ENCODE results near the gene SHC1. TPM values are rescaled to one million over a fixed set of nuclear protein-coding genes. Genes with fewer than 3 reads are reported as not detected.

SHC1 gene
- total and polyA plus RNA-seq, 2 experiments from 2014 or later: 66.8 to 80.3 TPM

DNA sequence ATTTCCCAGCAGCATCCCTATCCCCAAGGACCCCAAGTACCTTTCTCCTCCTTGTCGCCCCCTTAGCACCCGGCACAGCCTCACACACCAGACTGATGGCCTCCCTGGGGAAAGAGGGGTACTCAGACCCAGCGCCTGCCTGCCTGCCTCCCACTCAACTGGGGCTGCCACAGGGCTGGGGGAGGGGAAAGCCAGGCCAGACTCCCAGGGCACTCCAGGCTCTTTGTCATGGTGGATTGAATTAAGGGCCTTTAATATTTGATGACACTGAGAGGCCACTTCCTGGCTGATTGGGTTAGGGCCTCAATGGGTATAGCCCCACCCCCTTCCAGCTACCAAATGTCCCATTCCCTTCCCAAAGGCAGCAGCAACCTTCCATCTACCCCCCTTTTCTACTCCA is 1.8 kb downstream of the SHC1 start:
- peaks cover 12% of the 10 kb centered on the region for H3K36me3 ChIP-seq
- H3K27ac ChIP-seq: peak overlapping the region; percentile 3
- H3K9me3 ChIP-seq (ENCODE audit: low read depth): no peaks in the 10 kb centered on the region
- H3K4me3 ChIP-seq: no peak overlapping the region
- no peak for DNase-seq (ENCODE audit: low read depth in 1 of 2, low spot score in 1 of 2)
- H3K4me1 ChIP-seq (ENCODE audit: low read depth): peaks cover 30% of the 10 kb centered on the region
- no peaks in the 10 kb centered on the region for H3K27me3 ChIP-seq
- TF ChIP-seq, protein P1, sequence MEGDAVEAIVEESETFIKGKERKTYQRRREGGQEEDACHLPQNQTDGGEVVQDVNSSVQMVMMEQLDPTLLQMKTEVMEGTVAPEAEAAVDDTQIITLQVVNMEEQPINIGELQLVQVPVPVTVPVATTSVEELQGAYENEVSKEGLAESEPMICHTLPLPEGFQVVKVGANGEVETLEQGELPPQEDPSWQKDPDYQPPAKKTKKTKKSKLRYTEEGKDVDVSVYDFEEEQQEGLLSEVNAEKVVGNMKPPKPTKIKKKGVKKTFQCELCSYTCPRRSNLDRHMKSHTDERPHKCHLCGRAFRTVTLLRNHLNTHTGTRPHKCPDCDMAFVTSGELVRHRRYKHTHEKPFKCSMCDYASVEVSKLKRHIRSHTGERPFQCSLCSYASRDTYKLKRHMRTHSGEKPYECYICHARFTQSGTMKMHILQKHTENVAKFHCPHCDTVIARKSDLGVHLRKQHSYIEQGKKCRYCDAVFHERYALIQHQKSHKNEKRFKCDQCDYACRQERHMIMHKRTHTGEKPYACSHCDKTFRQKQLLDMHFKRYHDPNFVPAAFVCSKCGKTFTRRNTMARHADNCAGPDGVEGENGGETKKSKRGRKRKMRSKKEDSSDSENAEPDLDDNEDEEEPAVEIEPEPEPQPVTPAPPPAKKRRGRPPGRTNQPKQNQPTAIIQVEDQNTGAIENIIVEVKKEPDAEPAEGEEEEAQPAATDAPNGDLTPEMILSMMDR (IDR thresholded peaks at IDR 0.05; ENCODE audit: low read depth, low read length): no peak

- no peak overlapping the region for H3K27ac ChIP-seq
- peaks cover 12% of the 10 kb centered on the region for H3K36me3 ChIP-seq
- TF ChIP-seq, protein P1 (IDR thresholded peaks at IDR 0.05; ENCODE audit: low read depth, low read length): no peak
Measured at GRCh38 chr1:154967331-154967950, 3.1 kb downstream of the SHC1 start.

DNA sequence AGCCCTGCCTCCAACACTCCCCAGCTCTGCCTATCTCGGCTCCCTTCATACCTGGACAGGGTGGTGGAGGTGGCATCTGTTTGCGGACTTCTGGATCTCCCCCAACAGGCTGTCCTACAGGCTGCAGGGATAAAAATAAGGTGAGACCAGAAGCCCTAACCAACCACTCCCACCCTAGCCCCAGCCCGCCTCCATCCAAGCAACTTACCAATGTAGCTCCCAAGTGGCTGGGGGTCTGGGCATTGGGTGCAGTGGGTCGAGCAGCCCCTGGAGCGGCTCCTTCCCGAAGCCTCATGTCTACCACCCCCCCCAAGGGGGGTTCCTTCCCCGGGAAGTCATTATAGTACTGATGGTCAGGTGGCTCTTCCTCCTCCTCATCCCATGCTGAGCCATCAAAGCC is 4.4 kb downstream of the SHC1 start:
- TF ChIP-seq, protein P1 (IDR thresholded peaks at IDR 0.05; ENCODE audit: low read depth, low read length): no peak
- DNase-seq (ENCODE audit: low read depth in 1 of 2, low spot score in 1 of 2): no peak
- H3K36me3 ChIP-seq: peaks cover 12% of the 10 kb centered on the region

More at GRCh38 chr1:154967331-154967950, 3.1 kb downstream of the SHC1 start:
- DNase-seq (ENCODE audit: low read depth in 1 of 2, low spot score in 1 of 2): no peak
- no peaks in the 10 kb centered on the region for H3K9me3 ChIP-seq (ENCODE audit: low read depth)
- H3K4me3 ChIP-seq: no peak overlapping the region
- H3K27me3 ChIP-seq: no peaks in the 10 kb centered on the region
- peaks cover 24% of the 10 kb centered on the region for H3K4me1 ChIP-seq (ENCODE audit: low read depth)

GRCh38 chr1:154964359-154964758 is 6.2 kb downstream of the SHC1 start:
- Histone ChIP-seq H3K9me3 (ENCODE audit: low read depth) (no peaks in the 10 kb centered on the region), H3K27ac (peak overlapping the region; percentile 36), H3K27me3 (no peaks in the 10 kb centered on the region), H3K36me3 (peaks cover 12% of the 10 kb centered on the region), H3K4me1 (ENCODE audit: low read depth) (peaks cover 16% of the 10 kb centered on the region), H3K4me3 (no peak overlapping the region)
- no peak for DNase-seq (ENCODE audit: low read depth in 1 of 2, low spot score in 1 of 2)
- TF ChIP-seq, protein P1 (IDR thresholded peaks at IDR 0.05; ENCODE audit: low read depth, low read length): no peak

More for the DNA sequence above, 4.4 kb downstream of the SHC1 start:
- H3K4me3 ChIP-seq: no peak overlapping the region
- no peak overlapping the region for H3K27ac ChIP-seq
- H3K9me3 ChIP-seq (ENCODE audit: low read depth): no peaks in the 10 kb centered on the region
- no peaks in the 10 kb centered on the region for H3K27me3 ChIP-seq
- peaks cover 21% of the 10 kb centered on the region for H3K4me1 ChIP-seq (ENCODE audit: low read depth)

- Histone ChIP-seq H3K27me3 (no peaks in the 10 kb centered on the region), H3K36me3 (peaks cover 12% of the 10 kb centered on the region), H3K4me1 (ENCODE audit: low read depth) (peaks cover 12% of the 10 kb centered on the region), H3K9me3 (ENCODE audit: low read depth) (no peaks in the 10 kb centered on the region), H3K27ac (peak overlapping the region; percentile 36), H3K4me3 (no peak overlapping the region)
- TF ChIP-seq, protein P1 (IDR thresholded peaks at IDR 0.05; ENCODE audit: low read depth, low read length): no peak
- DNase-seq (ENCODE audit: low read depth in 1 of 2, low spot score in 1 of 2): no peak
Measured at GRCh38 chr1:154963643-154964042, 6.9 kb downstream of the SHC1 start.

All from cardiac muscle cell (in vitro differentiated cells and primary cell).